Activated CD4-positive, alpha-beta T cell treated with anti-CD3 and anti-CD28 coated beads, Interleukin-2, Interleukin-4, amounts not matched to agents 100 ng/mL and 50 ng/mL, durations not matched to agents 16 hours and 8 hours (primary cell): ENCODE data around the gene NRIP1.

Source experiments
- DNase-seq: peaks from one replicate; pipeline ENCODE4 v3.0.0-alpha.2; 2020; ENCODE audit warnings: low spot score

The NRIP1 gene

GRCh38 chr21:14917762-14918161 lies 147.0 kb downstream of the NRIP1 start:
- no peak for DNase-seq

GRCh38 chr21:14916676-14917141 lies 148.1 kb downstream of the NRIP1 start:
- DNase-seq, result no peak

GRCh38 chr21:14913638-14914037 lies 151.2 kb downstream of the NRIP1 start:
- DNase-seq, result no peak

- DNase-seq, result no peak
Measured at GRCh38 chr21:14911351-14911750, 153.4 kb downstream of the NRIP1 start.
